NCI-H748 treated with DMSO at 0.1 percent for 48 hours (cell line): Measurements from ENCODE around the gene TTC39C.

Experiments used
- DNase-seq: peaks from one replicate; lab custom pipeline; 2025; lab: John Stamatoyannopoulos, UW

Gene TTC39C

GRCh38 chr18:23992089-23992940 is 22.2 kb upstream of the TTC39C start:
- peak; percentile 47 for DNase-seq

DNA sequence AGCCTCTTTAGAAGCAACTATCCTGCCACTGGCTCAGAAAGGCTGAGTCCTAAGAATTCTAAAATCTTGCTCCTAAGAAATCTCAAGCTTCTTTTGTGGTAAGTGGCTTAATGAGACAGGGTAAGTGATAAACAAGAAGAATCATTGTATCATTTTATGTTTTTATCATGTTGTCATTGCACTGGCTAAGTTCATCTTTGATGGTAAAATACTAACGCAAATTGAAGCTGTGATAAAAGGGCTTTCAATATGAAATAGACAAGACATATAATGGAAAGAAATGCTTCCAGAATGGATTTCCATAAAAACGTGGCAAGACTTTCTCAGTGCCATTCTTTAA is 21.6 kb upstream of the TTC39C start:
- no peak for DNase-seq

DNA sequence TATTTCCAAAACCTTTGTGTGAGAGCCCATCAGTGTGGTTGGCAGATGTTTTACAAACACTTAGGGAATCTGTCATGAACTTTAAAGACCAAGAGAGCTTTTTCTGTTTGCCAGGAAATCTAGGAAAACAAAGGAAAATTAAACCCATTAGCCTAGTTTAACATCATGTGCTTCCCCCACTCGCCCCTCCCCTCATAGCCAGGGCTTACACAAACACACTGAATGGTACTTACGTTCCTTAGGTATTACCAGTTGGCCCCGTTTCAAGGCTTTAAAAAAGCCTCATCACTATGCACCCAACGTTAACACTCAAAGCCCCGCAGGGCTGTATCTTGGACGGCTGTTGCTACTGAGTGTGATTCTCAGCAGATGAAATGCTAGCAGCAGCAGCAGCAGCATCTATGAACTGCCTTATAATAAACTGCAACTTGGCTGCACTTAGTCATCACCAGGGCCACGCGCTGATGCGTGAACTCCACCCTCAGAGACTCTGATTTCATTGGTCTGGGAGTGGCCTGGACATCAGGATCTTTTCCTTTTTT is 20.1 kb upstream of the TTC39C start:
- peak; percentile 99 for DNase-seq

DNA sequence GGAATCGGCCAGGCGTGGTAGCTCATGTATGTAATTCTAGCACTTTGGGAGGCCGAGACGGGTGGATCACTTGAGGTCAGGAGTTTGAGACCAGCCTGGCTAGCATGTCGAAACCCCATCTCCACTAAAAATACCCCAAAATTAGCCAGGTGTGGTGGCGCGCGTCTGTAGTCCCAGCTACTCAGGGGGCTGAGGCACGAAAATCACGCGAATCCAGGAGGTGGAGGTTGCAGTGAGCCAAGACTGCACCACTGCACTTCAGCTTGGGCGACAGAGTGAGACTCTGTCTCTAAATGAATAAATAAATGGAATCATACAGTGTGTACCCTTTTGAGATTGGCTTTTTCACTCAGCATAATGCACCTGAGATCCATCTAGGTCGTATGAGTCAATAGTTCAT is 19.4 kb upstream of the TTC39C start:
- DNase-seq = no peak

- DNase-seq = no peak
Observed at GRCh38 chr18:23998018-23998417, 16.5 kb upstream of the TTC39C start.

DNA sequence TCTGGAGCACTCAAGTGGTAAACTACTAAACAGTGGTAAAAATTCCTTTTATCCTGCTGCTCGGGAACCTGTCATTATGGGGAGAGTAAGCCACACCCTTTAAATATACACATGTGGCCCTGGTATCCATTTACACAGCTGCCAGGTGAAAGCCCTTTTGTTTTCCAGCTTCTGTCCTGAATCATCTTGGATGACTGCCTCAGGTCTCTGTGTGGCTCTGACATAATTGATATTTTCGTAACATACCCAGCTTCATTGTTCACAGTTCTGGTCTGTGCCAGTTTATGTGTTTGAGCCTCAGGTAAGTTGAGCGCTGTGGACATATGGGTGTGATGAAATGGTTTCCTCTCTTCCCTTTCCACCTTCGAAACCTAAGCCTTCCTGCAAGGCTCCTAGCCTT is 15.7 kb upstream of the TTC39C start:
- DNase-seq = peak; percentile 99

DNA sequence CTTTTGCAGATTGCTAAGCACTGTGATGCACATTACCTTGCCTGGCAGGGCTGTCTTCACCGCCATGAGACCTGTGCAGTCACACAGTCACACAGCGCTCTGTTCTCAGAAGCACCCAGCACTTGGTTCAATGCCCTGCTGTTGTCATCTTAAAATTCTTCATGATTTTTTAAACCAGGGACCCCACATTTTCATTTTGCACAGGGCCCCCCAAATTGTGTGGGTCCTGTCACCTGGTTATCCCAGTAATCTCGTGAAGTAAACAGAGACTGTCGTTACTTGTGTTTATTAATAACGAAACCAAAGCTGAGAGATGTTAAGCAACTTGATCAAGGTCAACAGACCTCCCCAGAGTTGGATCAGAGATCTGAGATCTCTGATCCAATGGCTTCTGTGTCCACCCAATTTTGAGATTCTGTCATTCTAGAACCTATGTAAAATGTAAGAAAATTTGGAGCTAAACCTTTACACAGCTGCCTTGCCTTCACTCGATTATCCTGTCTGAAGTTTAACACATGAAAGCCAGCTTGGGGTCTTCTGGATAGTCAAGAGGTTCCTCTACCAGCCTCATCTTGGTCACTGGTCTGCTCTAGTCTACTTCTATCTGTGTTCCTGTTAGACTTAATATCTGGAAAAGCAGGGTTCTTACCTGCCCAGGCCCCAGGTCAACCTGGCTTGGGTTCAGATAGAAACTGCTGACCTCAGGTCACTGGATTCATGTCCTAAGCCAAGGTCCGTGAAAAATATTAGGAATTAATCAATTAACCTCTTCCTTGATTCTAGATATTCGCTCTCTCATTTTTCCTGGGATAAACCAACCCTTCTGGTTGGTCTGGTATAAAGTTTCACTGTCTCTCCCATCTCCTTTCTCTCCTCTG is 13.7 kb upstream of the TTC39C start:
- no peak for DNase-seq

DNA sequence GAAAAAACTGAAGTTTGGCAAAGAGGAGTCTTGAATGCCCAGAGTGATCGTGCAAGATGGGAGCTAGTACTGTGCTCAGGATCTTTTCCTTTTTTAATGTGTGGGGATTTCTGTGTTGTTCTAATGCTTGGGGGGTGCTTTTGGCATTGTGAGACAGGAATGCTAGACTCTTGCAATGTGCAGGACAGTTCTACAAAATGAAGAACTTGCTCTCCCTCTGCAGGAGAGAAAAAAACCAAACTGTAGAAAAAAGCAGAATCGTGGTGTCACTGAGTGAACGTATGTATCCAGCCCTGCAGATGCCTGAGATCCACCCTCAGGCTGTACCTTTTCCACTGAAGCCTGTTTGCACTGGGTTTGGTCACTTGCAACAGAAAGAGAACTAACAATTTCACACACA is 12.1 kb upstream of the TTC39C start:
- DNase-seq = no peak

GRCh38 chr18:24003288-24003687 is 11.3 kb upstream of the TTC39C start:
- no peak for DNase-seq

- no peak for DNase-seq
Observed at GRCh38 chr18:24003903-24004640, 10.5 kb upstream of the TTC39C start.

DNA sequence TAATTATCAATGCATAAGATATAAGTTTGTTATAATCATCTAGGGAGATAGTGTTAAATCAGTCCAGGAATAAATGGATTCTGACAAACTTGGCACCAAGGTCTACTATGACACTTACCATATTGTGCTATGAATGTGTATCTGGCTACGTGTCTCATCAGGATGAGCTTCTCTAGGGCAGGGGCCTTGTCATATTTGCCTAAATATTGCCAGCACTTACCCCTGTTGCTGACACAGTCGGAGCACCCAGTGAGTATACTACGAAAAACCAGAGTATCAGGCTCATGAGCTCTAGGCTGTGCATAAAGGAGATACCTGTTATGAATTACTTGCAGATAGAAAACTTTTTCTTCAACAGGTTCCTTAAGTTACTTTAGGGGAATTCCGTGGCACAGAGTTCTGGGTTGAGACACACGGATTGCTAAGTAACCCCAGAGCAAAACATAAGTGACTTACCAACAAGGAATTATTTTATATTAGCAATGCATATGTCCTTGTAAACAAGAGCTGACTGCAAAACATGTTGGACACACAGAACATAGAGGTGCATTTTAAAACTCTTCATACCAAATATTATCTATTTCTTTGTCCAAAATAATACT is 7.7 kb upstream of the TTC39C start:
- no peak for DNase-seq

- DNase-seq = no peak
Observed at GRCh38 chr18:24009246-24009645, 5.3 kb upstream of the TTC39C start.

DNA sequence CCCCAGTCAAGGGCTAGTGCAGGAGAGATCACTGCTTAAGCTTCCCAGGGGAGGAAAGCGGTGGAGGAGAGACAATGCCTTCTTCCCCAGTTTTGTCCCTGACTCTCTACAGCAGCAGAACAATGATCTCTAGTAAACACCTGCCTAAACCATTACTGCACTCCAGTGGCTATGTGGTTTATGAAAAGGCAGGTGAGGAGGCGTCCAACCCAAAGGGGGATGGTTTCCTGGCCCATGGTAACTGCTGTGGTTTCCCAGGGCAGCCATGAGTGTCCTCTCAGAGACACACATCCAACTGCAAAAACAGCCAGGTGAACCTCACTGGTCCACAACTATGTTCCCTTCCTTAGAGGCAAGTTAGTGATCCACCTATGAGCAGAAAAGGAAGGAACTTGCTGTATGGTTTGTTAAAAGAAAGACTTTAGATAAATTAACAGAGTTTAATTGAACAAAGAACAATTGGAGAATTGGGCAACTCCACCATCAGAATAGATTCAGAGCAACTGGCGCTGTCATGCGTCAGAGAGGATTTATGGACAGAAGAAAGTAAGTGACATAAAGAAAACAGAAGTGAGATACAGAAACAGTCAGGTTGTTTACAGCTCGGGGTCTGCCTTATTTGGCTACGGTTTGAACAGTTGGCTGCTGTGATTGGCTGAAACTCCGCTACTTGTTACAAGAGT is 4.8 kb upstream of the TTC39C start:
- peak; percentile 72 for DNase-seq

GRCh38 chr18:24010673-24011072 is 3.9 kb upstream of the TTC39C start:
- no peak for DNase-seq

- no peak for DNase-seq
Observed at GRCh38 chr18:24011123-24011917, 3.2 kb upstream of the TTC39C start.

DNA sequence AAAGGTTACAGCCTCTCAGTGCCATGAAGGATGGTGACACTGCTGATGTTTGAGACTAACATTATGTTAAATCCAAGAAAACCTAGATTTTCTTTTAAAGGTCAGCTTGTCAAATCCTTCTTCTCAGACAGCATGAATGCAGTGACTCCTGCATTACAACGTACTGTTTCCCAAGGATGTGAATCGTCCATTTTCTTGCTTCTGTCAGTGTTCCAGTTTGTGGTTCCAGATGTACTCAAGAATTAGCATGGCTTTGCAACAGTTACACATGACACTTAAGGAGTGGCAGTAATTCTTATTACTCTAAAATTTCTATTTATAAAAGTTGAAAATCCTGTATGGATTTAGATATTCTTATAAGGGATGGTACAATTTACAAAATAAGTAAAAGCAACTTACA is 1.5 kb upstream of the TTC39C start:
- no peak for DNase-seq

GRCh38 chr18:24014986-24015638 is 558 bp downstream of the TTC39C start:
- DNase-seq = peak; percentile 30

- no peak for DNase-seq
Observed at GRCh38 chr18:24015639-24016631, 1.4 kb downstream of the TTC39C start.

GRCh38 chr18:24016643-24017042 is 2.1 kb downstream of the TTC39C start:
- DNase-seq = peak; percentile 55
